GM19455 (cell line): ENCODE measurements around the gene MYOM1.
"Not testable (repeated sequence)": the region's sequence is repeated elsewhere in the genome, so short reads cannot be mapped to it uniquely, and the experiment has no call there.

Experiments used
- ATAC-seq: cut with Tn5 transposase; IDR thresholded peaks from one replicate; pipeline ENCODE4 v1.9.1; 2021; ENCODE audit not compliant: unreplicated experiment

Gene MYOM1

GRCh38 chr18:3041843-3042242 lies 177.9 kb downstream of the MYOM1 start:
- ATAC-seq, result no peak

DNA sequence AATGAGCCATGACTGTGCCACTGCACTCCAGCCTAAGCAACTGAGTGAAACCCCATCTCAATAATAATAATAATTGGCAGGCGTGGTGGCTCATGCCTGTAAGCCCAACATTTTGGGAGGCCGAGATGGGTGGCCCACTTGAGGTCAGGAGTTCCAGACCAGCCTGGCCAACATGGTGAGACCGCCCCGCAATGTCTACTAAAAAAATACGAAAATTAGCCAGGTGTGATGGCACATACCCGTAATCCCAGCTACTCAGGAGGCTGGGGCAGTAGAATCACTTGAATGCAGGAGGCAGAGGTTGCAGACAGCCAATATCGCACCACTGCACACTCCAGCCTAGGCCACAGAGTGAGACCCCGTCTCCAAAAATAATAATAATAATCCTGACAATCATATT lies 178.9 kb downstream of the MYOM1 start:
- ATAC-seq, result no peak

GRCh38 chr18:3040173-3040572 lies 179.6 kb downstream of the MYOM1 start:
- ATAC-seq, result no peak

GRCh38 chr18:3037423-3037915 lies 182.3 kb downstream of the MYOM1 start:
- peak; percentile 97 for ATAC-seq

DNA sequence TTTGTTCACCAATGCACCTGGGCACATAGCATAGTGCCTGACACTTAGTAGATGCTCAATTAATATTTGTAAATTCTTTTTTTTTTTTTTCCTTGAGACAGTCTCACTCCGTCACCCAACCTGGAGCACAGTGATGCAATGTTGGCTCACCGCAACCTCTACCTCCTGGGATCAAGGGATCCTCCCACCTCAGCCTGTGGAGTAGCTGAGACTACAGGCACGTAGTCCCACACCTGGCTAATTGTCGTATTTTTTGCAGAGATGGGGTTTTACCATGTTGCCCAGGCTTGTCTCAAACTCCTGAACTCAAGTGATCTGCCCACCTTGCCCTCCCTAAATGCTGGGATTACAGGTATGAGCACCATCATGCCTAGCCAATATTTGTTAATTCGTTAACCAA lies 183.7 kb downstream of the MYOM1 start:
- no peak for ATAC-seq

DNA sequence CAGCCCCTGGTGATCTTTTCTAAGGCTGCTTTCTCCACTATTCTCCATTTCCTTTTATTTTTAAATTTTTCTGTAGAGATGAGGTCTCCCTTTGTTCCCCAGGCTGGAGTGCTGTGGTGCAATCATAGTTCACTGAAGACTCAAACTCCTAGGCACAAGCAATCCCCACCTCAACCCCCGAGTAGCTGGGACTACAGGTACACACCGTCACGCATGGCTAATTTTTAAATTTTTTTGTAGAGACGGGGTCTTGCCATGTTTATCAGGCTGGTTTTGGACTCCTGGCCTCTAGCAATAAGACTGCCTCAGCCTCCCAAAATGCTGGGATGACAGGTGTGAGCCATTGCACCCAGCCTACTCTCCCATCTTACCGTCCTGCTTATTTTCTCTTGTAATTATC lies 184.1 kb downstream of the MYOM1 start:
- no peak for ATAC-seq

GRCh38 chr18:3032721-3033120 lies 187.0 kb downstream of the MYOM1 start:
- ATAC-seq, result no peak

DNA sequence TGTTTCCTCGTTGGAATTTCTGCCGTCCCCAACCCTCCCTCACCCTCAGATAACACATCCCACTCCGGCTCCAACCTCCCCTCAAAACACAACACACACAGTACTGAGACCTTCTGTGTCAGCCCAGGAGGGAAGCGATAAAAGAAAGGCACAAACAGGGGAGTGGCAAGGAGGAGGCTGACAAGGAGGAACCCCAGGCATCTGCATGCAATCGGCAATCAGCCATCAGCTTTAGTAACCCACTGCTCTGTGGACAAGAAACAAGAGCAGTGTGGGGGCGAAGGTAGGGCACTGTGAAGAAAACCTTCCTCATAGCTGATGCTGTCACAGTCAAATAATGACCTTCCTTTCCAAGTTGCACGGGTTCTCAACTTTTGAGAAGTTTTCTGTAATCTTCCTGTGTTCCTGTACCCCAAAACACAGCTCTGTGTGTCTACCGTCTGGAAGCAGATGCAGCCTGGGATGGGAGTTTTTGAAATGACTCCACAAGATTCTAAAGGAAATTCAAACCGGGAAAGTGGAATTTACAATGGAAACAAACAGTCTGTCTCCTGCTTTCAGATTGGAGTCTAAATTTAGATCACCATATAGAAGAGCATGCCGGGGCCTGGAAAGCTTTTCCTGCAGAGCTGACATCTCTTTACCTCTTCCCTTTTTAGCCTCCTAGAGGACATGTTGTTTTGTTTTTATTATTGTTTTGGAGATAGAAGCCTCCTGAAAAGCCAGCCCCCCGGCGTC lies 190.4 kb downstream of the MYOM1 start:
- ATAC-seq, result no peak

- ATAC-seq, result not testable (repeated sequence)
These were observed 191.7 kb downstream of the MYOM1 start for GRCh38 chr18:3028115-3028514.

DNA sequence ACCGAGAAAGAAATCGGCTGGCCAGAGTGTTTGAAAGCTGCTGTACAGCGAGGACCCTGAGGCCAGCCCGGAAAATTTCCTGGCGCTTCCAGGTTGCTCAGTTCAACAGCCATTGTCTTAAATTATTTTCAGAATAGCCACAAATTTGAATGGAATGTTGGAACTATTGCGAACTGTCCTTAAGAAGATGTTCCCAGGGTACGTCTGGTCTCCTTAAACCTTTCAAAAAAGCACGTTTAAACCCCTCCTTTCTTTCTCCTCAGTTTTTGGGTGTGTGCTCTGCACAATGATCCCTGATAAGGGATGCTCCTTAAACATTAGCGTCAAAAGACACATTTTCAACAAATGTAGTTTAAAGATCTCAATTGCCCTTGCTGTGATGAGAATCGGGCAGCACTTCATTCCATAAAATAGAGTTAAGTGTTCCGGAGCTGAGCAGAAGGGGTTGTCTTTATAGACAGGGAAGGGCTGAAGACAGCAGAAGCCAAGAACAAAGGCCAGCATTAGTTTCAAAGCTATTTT lies 192.3 kb downstream of the MYOM1 start:
- no peak for ATAC-seq

- no peak for ATAC-seq
These were observed 194.2 kb downstream of the MYOM1 start for GRCh38 chr18:3025544-3025943.

GRCh38 chr18:3023603-3024002 lies 196.2 kb downstream of the MYOM1 start:
- not testable (repeated sequence) for ATAC-seq
